NCI-H510A treated with DMSO at 0.1 percent for 48 hours (cell line): Measurements from ENCODE around the gene KRTAP3-2.
A peak's percentile ranks its signal among the peaks of the same experiment; 100 is the strongest.

Experiments
- DNase-seq: peaks from one replicate; lab custom pipeline; 2025; lab: John Stamatoyannopoulos, UW

The KRTAP3-2 gene

GRCh38 chr17:40963838-40964237, 35.9 kb downstream of the KRTAP3-2 start:
- peak; percentile 9 for DNase-seq

DNA sequence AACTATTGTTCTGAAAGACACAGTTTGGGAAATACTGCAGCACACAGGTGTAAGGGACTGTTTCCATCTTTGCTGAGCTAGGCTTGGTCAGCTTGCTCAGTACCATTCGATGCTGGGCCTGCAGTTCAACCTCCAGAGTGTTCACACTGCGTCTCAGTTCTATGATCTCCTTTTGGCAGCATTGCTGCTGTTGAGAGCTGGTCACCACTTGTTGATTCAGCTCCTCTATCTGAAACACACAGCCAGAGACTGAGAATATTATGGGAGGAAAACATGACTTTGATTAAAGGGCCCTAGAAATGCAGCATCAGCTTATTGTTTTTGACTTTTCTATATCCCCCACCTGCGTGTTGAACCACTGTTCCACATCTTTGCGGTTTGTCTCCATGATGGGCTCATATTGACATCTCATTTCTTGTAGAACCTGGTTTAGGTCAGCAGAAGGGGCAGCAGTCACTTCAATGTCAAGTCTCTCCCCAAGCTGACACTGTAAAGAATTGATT, 37.6 kb downstream of the KRTAP3-2 start:
- DNase-seq = no peak

DNA sequence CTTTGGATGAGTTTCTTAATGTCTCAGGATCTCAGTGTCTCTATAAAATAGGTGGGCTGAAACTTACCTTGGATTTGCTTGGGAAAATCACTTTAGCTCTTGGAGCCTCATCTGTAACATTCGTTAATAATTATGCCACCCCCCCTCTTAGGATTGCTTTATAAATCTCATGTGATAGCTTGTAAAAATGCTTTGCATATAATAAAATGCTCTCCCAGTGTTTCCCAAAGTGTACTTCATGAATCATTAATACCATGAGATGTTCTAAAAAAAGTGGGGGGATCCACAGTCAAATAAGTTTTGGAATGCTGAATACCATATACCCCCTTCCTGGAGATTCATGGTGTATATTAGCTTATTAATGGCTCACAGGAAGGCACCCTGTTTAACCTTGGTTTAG, 38.1 kb downstream of the KRTAP3-2 start:
- DNase-seq = no peak

- DNase-seq = no peak
Observed at GRCh38 chr17:40960144-40960543, 39.6 kb downstream of the KRTAP3-2 start.

DNA sequence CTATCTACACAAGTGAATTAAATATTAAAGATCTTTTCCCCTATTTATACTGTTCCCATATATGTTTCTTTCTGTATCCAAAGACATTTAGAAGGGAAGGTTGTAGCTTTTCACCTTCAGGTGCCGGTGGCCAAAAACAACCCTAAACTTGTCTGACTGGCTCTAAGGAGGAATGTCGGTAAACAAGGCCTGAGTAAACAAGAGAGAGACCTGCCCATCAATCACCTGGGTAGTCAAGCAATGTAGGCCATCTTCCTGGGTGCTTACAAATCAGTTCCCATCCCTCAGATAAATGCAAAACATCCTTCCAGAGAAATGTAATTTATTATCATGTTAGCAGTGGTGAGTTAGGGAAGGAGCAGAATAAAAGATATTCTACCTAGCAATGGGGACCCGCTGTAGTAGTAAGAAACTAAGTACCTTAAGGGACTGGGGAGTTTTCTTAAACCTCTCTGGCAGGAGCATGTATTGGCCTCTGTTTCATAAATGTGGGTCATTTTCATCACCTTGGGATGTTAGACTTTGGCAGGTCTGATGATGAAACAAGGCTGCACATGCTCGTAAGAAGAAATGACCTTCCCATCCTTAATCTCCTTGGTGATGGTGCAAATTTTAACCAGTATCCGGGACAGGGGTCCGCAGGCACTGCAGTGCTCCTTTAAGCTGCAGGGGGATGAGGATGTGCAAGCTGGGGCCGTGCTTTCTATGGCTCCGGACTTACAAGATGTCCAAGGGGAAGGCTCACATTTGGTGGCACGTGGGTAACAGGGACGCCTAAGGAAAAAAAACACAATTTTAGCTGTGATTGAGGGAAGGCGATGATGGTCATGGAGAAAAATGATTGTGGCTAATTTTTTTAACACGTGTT, 41.4 kb downstream of the KRTAP3-2 start:
- peak; percentile 72 for DNase-seq

DNA sequence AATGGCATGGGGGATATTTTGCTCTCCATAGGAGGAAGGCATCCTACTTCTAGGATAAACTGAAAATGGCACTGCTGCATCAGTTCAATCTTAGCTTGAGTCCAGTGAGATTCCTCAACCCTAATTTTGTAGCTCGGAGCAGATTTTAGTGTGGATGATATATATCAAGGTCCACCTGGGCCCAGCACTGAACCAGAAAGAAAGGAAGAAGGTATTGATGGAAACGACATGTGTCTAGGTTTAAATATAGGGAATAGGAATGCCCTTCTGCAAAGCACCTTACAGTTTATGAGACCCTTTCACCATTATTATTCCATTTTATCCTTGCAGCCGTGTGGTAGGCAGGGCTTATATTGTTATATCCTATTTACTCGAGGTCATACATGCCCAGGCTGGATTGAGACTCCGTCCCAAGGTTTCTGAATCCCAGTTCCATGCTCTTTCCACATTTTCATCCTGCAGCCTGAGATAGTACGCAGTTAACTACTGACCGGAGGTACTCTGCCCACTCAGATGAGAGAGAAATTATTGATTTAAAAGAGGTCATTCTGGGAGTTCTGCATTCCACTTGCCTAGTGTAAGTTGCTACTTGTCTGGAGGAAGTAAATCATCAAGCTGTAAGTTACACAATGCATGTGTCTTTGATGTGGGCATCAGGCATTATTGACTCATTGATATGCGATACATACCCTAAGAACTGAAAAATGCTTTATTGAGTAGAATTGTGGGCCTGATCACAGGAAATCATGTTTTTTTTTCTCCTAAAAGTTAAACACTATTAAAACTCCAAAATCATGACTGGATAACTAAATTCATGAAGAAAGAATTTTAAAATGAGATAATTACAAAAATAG, 43.1 kb downstream of the KRTAP3-2 start:
- DNase-seq = peak; percentile 71

GRCh38 chr17:40953881-40954280, 45.8 kb downstream of the KRTAP3-2 start:
- DNase-seq = no peak

DNA sequence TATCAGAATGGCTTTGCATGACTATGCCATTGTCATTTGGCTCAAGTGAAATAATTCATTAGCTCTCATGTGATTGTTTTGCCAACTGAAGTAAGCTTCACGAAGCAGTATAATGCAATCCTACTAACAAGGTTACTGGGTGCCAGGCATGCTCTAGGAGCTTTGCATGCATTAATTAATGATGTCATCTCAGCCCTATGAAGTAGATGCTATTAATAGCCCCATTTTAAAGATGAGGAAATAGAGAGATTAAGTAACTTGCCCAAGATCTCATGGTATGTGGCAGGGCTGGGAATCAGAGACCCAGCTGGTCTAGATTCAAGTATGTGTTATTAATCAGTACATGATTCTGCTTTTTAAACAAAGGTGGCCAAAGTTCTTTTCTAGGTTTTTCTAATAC, 47.0 kb downstream of the KRTAP3-2 start:
- no peak for DNase-seq

GRCh38 chr17:40952154-40952553, 47.6 kb downstream of the KRTAP3-2 start:
- DNase-seq = no peak

DNA sequence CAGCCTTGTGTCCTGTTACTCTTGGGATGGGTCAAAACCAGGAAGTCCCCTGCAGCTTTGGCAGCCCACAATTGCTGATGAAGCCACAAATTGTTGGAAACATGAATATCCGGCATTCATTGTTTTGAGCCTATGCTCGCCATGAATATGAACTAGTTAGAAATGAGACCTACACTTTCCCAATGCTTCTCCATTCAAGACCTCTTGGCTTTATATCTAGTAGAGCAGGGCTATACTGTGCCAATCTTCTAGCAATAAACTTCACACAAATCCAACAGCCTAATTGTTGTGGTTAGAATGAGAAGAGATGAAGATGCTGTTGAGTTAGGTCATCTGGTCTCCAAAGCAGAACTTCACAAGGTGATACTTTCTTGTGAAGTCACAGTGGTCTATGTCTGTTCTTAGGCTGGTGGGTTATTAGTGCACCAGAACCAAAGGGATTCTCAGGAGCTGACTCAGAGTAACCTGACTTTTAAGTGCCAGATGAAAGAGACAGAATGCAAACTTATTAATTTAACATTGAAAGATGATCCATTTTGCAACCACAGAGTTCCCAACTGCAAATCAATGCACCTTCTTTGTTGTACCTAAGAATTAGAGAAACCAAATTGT, 48.6 kb downstream of the KRTAP3-2 start:
- no peak for DNase-seq

DNA sequence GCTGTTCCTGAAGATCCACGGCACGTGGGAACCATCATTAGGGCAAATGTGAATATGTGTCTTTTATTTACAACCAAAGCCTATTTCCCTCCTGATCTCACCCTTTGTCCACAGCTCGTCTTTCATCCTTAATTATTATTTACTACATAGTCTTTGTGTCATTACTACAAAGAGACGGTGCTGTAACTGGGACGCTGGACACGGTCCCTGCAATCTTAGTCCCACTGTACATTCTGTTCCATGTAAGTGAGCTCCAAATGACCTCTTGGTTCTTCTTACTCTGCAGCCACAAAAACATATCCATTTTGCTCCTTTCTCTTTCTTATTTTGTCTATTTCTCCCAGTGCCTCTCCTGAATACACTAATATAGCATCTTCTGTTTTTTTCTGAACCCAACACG, 49.5 kb downstream of the KRTAP3-2 start:
- no peak for DNase-seq

- DNase-seq = no peak
Observed at GRCh38 chr17:40949418-40949817, 50.3 kb downstream of the KRTAP3-2 start.
